ENCODE results near the gene ATG7.

The ATG7 gene

DNA sequence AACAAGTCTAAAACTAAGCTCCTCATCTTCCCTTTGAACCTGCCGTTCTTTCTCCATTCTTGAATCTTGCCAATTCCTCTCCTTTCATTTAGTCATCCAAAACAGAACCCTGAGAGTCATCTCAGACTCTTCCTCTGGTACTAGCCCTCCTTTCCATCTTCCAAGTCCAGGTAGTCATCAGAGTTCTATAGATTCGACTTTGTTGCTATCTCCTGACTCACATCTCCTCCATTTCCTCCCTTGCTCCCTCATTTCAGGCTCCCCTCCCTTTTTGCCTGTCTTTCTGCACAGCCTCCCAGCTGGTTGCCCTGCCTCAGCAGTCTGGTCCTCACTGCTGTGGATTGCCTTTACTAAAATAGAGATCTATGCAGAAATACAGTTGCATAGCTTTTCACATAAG lies 4.7 kb downstream of the ATG7 start:
- 88 to 93% methylated on average over 2 of the region's 2 CpGs for whole genome bisulfite sequencing, 2 experiments
- Histone ChIP-seq H3K27me3 (ENCODE audit: control insufficient read depth, insufficient read depth, low read length, poor library complexity, severe bottlenecking) (no peaks in the 10 kb centered on the region), H3K4me1 (ENCODE audit: control insufficient read depth, insufficient read depth, low read length) (peaks cover 5% of the 10 kb centered on the region), H3K9me3 (ENCODE audit: control insufficient read depth, low read length) (no peaks in the 10 kb centered on the region), H3K27ac (ENCODE audit: insufficient read depth, low read depth, low read length, poor library complexity, severe bottlenecking) (no peak overlapping the region), H3K36me3 (ENCODE audit: control insufficient read depth, insufficient read depth, low read length) (no peaks in the 10 kb centered on the region), H3K4me3 (ENCODE audit: insufficient read depth, low read depth, low read length) (no peak overlapping the region)

DNA sequence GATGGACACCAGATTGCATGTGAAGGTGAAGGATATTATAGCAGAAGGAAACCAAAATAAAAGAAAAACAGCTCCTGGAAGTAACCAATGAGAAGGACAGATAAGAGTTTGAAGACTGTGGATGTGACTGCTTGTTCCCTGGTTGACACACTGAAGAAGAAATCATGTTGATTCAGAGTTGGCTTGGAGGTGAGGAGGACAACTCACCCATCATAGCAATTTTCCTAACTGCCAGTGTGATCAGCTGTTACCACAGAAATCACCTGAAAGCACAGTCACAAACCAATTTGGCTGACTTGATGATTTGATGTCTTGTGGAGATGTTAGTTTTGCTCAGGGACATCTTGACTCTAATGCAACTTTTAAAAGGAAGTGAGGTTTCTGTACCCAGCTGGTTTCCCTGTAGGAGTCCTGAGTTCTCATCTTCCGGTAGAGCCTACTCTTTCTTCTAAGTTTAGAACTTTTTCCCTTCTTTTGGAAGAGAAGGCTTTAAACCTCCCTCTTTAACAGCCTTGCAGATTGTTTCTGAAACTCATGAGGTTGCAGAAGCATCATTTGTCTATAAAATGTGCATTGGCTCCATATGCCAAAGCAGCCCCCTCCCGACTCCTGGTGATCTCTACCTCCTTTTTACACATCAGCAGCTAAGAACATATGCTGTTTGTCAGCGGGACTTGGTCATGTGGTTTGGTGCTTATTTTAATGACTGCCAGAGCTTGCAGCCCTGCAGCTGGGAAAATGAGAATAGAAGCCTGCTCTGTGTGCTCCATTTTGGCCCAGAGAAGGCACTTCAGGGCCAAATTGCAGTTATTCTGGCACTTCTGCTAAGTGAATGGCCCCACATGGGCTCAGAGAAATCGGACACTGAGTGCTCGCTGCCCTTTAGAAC lies 10.3 kb downstream of the ATG7 start:
- no peak overlapping the region for H3K4me3 ChIP-seq (ENCODE audit: insufficient read depth, low read depth, low read length)
- H3K27me3 ChIP-seq (ENCODE audit: control insufficient read depth, insufficient read depth, low read length, poor library complexity, severe bottlenecking) = no peaks in the 10 kb centered on the region
- H3K9me3 ChIP-seq (ENCODE audit: control insufficient read depth, low read length) = no peaks in the 10 kb centered on the region
- H3K36me3 ChIP-seq (ENCODE audit: control insufficient read depth, insufficient read depth, low read length) = no peaks in the 10 kb centered on the region
- no peak overlapping the region for H3K27ac ChIP-seq (ENCODE audit: insufficient read depth, low read depth, low read length, poor library complexity, severe bottlenecking)
- no peaks in the 10 kb centered on the region for H3K4me1 ChIP-seq (ENCODE audit: control insufficient read depth, insufficient read depth, low read length)
- WGBS, 2 experiments = 87 to 88% methylated on average over 5 of the region's 5 CpGs

DNA sequence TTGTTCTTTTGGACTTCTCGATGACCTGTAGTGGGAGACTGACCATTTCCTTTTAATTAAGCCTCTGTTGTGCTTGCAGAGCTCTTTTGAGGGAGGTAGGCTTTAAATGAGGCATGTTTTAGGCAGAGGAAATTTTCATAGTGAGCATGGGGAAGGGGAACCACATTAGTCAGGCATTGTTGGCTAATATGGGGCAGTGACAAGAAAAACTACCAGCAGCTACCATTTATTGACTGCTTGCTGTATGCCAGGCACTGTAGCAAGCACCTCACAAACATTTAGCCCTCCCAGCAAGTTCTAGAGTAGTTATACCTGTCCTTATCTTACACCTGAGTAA lies 10.9 kb downstream of the ATG7 start:
- no peaks in the 10 kb centered on the region for H3K36me3 ChIP-seq (ENCODE audit: control insufficient read depth, insufficient read depth, low read length)
- H3K9me3 ChIP-seq (ENCODE audit: control insufficient read depth, low read length) = no peaks in the 10 kb centered on the region
- no peak overlapping the region for H3K27ac ChIP-seq (ENCODE audit: insufficient read depth, low read depth, low read length, poor library complexity, severe bottlenecking)
- no peak overlapping the region for H3K4me3 ChIP-seq (ENCODE audit: insufficient read depth, low read depth, low read length)
- no peaks in the 10 kb centered on the region for H3K4me1 ChIP-seq (ENCODE audit: control insufficient read depth, insufficient read depth, low read length)
- WGBS, 2 experiments = 93 to 97% methylated on average over 1 of the region's 1 CpG
- no peaks in the 10 kb centered on the region for H3K27me3 ChIP-seq (ENCODE audit: control insufficient read depth, insufficient read depth, low read length, poor library complexity, severe bottlenecking)

DNA sequence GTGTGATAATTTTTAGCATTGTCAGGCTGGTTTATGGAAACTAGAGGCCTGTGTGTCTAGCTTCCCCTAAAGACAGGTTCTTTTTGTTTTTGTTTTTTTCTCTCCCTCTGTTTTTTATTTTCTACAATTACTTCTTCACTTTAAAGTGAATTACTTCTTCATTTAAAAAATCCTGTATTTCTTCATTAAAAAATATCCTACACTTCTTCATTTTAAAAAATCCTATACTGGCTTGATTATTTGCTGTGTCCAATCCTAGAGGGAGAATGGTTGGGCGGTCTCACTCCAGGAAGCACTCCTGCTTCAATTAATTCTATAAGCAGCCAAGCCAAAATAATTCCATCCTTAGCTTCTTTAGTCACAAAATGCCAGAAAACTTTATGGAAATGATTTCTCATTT lies 11.8 kb downstream of the ATG7 start:
- H3K36me3 ChIP-seq (ENCODE audit: control insufficient read depth, insufficient read depth, low read length) = no peaks in the 10 kb centered on the region
- H3K27me3 ChIP-seq (ENCODE audit: control insufficient read depth, insufficient read depth, low read length, poor library complexity, severe bottlenecking) = no peaks in the 10 kb centered on the region
- no peak overlapping the region for H3K27ac ChIP-seq (ENCODE audit: insufficient read depth, low read depth, low read length, poor library complexity, severe bottlenecking)
- no peaks in the 10 kb centered on the region for H3K9me3 ChIP-seq (ENCODE audit: control insufficient read depth, low read length)
- WGBS, 2 experiments = 88 to 94% methylated on average over 1 of the region's 1 CpG
- no peak overlapping the region for H3K4me3 ChIP-seq (ENCODE audit: insufficient read depth, low read depth, low read length)
- H3K4me1 ChIP-seq (ENCODE audit: control insufficient read depth, insufficient read depth, low read length) = no peaks in the 10 kb centered on the region

DNA sequence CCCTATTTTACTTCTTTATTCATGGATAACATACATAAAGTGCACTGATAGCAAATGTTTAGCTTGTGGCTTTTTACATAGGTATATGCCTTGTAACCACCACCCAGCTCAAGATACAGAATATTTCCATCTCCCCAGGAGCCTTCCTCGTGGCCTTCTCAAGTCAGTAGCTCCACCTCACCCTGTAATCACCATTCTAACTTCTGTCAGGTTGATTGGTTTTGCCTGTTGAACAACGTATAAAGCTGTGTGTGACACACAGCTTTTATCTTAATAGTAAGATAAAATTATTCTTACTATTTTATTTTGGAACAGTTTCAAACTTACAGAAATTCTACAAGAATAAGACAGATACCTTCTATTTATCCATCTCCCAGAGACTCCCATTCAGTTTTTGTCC lies 13.3 kb downstream of the ATG7 start:
- no peaks in the 10 kb centered on the region for H3K27me3 ChIP-seq (ENCODE audit: control insufficient read depth, insufficient read depth, low read length, poor library complexity, severe bottlenecking)
- H3K36me3 ChIP-seq (ENCODE audit: control insufficient read depth, insufficient read depth, low read length) = no peaks in the 10 kb centered on the region
- H3K27ac ChIP-seq (ENCODE audit: insufficient read depth, low read depth, low read length, poor library complexity, severe bottlenecking) = no peak overlapping the region
- no peaks in the 10 kb centered on the region for H3K4me1 ChIP-seq (ENCODE audit: control insufficient read depth, insufficient read depth, low read length)
- 100% methylated on average over 1 of the region's 2 CpGs for WGBS, 2 experiments
- no peaks in the 10 kb centered on the region for H3K9me3 ChIP-seq (ENCODE audit: control insufficient read depth, low read length)
- no peak overlapping the region for H3K4me3 ChIP-seq (ENCODE audit: insufficient read depth, low read depth, low read length)

DNA sequence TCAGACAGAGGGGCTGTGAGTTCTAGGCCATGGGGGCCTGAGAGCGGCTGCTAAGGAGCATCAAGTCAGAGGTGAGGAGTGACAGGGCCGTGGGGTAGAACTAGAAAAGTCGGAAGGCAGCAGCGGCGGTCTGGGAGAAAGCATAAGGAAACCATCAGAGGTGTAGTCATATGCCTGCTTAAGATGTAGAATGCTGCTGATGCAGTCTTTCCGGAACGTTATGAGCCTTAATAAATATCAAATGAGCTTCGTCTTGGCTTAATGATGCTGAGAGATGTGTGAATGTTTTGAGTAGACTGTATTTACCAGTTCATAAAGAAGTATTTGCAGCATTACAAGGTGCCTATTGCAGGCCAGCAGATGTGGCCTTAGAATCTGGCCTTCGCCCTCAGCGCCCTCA lies 15.2 kb downstream of the ATG7 start:
- Histone ChIP-seq H3K27ac (ENCODE audit: insufficient read depth, low read depth, low read length, poor library complexity, severe bottlenecking) (no peak overlapping the region), H3K36me3 (ENCODE audit: control insufficient read depth, insufficient read depth, low read length) (no peaks in the 10 kb centered on the region), H3K27me3 (ENCODE audit: control insufficient read depth, insufficient read depth, low read length, poor library complexity, severe bottlenecking) (no peaks in the 10 kb centered on the region), H3K4me1 (ENCODE audit: control insufficient read depth, insufficient read depth, low read length) (no peaks in the 10 kb centered on the region), H3K4me3 (ENCODE audit: insufficient read depth, low read depth, low read length) (no peak overlapping the region), H3K9me3 (ENCODE audit: control insufficient read depth, low read length) (no peaks in the 10 kb centered on the region)
- 84 to 86% methylated on average over 10 of the region's 10 CpGs for WGBS, 2 experiments

DNA sequence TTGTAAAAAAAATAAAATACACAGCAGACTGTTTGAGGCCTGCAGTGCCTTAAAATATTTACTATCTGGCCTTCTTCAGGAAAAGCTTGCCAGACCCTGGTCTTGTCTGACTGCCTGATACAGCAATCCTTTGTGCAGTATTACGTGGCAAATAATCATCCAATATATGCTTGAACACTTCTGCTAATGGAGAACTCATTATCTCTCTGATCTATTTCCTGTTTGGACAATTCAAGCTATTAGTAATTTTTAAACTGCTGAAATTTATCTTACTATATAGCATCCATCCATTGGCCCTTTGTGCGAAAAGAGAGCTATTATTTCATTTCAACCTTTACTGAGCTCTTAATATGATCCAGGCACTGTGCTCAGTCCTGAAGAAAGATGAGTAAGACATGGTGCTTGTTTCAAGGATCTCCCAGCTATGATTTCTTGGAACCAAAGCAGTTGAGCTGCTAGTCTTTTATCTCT lies 15.9 kb downstream of the ATG7 start:
- H3K27ac ChIP-seq (ENCODE audit: insufficient read depth, low read depth, low read length, poor library complexity, severe bottlenecking) = no peak overlapping the region

DNA sequence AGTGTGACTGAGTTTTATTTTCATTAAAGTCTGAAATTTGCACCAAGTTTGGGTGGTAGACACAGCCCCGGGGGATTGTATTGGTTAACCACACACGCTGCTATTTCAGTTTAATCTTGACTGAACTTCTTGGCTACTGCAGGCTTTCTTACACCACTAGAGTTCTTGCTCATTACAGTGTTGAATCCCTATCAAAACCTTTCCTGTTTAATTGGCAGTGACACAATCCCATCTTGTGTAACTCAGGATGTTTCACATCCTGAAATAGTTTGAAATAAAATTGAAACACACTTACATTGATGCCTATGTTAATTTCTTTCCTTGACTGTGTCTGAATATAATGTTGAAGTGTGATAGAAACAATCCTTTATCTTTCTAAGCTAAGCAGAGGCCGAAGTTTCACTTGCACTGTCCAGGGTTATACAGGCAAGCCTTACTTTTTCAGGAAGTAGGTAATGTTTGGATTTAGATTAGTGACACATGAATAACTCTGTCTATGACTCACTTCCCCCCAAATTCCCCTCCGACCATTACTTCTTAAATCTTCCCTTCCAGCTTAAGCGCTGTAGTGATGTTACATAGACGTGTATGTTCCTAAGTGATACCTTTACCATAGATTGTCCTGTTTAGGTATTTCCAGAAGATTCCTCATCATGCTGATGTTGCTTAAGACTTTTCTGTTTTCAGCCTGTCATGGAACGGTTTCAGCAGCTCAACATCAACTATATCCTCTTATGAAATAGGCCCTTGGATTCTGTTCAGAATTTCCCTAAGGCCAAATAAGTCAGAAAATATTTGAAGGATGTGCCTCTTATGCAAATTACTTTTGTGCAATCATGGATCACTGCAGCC lies 16.8 kb downstream of the ATG7 start:
- H3K36me3 ChIP-seq (ENCODE audit: control insufficient read depth, insufficient read depth, low read length) = no peaks in the 10 kb centered on the region
- no peaks in the 10 kb centered on the region for H3K27me3 ChIP-seq (ENCODE audit: control insufficient read depth, insufficient read depth, low read length, poor library complexity, severe bottlenecking)
- no peak overlapping the region for H3K27ac ChIP-seq (ENCODE audit: insufficient read depth, low read depth, low read length, poor library complexity, severe bottlenecking)
- H3K9me3 ChIP-seq (ENCODE audit: control insufficient read depth, low read length) = no peaks in the 10 kb centered on the region
- no peak overlapping the region for H3K4me3 ChIP-seq (ENCODE audit: insufficient read depth, low read depth, low read length)
- H3K4me1 ChIP-seq (ENCODE audit: control insufficient read depth, insufficient read depth, low read length) = no peaks in the 10 kb centered on the region
- 86 to 96% methylated on average over 6 to 7 of the region's 7 CpGs for WGBS, 2 experiments

More for the DNA sequence above, 15.9 kb downstream of the ATG7 start:
- Histone ChIP-seq H3K27me3 (ENCODE audit: control insufficient read depth, insufficient read depth, low read length, poor library complexity, severe bottlenecking) (no peaks in the 10 kb centered on the region), H3K4me3 (ENCODE audit: insufficient read depth, low read depth, low read length) (no peak overlapping the region), H3K36me3 (ENCODE audit: control insufficient read depth, insufficient read depth, low read length) (no peaks in the 10 kb centered on the region), H3K9me3 (ENCODE audit: control insufficient read depth, low read length) (no peaks in the 10 kb centered on the region), H3K4me1 (ENCODE audit: control insufficient read depth, insufficient read depth, low read length) (no peaks in the 10 kb centered on the region)
- WGBS, 2 experiments = 90 to 92% methylated on average over 2 of the region's 2 CpGs

DNA sequence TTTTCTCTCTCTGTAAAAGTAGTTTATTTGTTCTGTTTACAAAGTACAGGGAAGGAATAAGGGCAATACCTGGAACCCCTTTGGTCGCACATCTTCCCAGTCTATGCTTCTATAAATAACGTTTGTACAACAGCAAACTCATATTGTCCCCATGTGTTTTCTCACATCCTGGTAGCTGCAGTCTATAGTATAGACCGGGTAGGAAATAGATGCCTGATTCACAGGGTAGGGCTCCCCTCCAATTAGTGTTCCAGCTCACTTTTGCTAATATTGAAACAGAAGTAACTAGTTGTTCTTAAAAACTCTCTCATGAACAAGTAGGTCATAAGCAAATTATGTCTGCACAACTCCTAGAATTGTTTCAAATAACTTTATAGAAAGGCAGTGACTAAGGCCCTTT lies 17.7 kb downstream of the ATG7 start:
- H3K27me3 ChIP-seq (ENCODE audit: control insufficient read depth, insufficient read depth, low read length, poor library complexity, severe bottlenecking) = no peaks in the 10 kb centered on the region
- H3K9me3 ChIP-seq (ENCODE audit: control insufficient read depth, low read length) = no peaks in the 10 kb centered on the region
- H3K27ac ChIP-seq (ENCODE audit: insufficient read depth, low read depth, low read length, poor library complexity, severe bottlenecking) = no peak overlapping the region
- no peaks in the 10 kb centered on the region for H3K4me1 ChIP-seq (ENCODE audit: control insufficient read depth, insufficient read depth, low read length)
- H3K36me3 ChIP-seq (ENCODE audit: control insufficient read depth, insufficient read depth, low read length) = no peaks in the 10 kb centered on the region
- 93 to 98% methylated on average over 3 of the region's 3 CpGs for WGBS, 2 experiments
- H3K4me3 ChIP-seq (ENCODE audit: insufficient read depth, low read depth, low read length) = no peak overlapping the region
